PC-3 (cell line): ENCODE measurements around the gene LRRC8A. TPM values are rescaled to one million over a fixed set of nuclear protein-coding genes. Genes with fewer than 3 reads are reported as not detected.

ENCODE experiments used
- ATAC-seq: fragments of 200-7000 bp; cut with Tn5 transposase; 2 replicates; pipeline ENCODE4 v1.9.1; 2020; ENCODE audit warnings: mild to moderate bottlenecking, moderate library complexity
- BruUV-seq: library from RNA; stranded (reverse); fragments of 400-500 nt; replicated peaks from 2 replicates; lab custom pipeline; 2021; lab: Mats Ljungman, UMichigan
- CTCF ChIA-PET: fragments of 300-600 bp; sonication (Branson Sonifier 250); formaldehyde crosslinking; loops from one replicate; lab custom pipeline; 2022; ENCODE audit warnings: antibody characterized with exemption; lab: Charles Lee
- POLR2A ChIA-PET: fragments of 300-600 bp; sonication (Branson Sonifier 250); formaldehyde crosslinking; loops from one replicate; lab custom pipeline; 2022; ENCODE audit warnings: antibody characterized with exemption; ENCODE audit not compliant: unreplicated experiment; lab: Charles Lee
- DNase-seq: peaks from one replicate; pipeline ENCODE4 v3.0.0-alpha.2; 2015
- H2AFZ ChIP-seq: fragments of 300-600 bp; sonication (generic); 2 replicates; pipeline ENCODE4 v1.6.0; 2016; ENCODE audit warnings: antibody characterized with exemption, low read length
- H3F3A ChIP-seq: fragments of 300-600 bp; sonication (generic); one replicate; pipeline ENCODE4 v1.6.0; 2017; ENCODE audit warnings: antibody characterized with exemption, low read length, control low read depth, mild to moderate bottlenecking; ENCODE audit not compliant: unreplicated experiment
- H3K27ac ChIP-seq: fragments of 300-600 bp; sonication (generic); 2 replicates; pipeline ENCODE4 v1.5.1; 2016; ENCODE audit warnings: mild to moderate bottlenecking, low read length
- H3K27me3 ChIP-seq: fragments of 300-600 bp; sonication (generic); 2 replicates; pipeline ENCODE4 v1.6.1; 2016; ENCODE audit warnings: low read length, mixed read lengths
- H3K36me3 ChIP-seq: fragments of 300-600 bp; sonication (generic); 2 replicates; pipeline ENCODE4 v1.6.1; 2016; ENCODE audit warnings: low read depth, mixed run types, low read length, mixed read lengths
- H3K4me1 ChIP-seq: fragments of 300-600 bp; sonication (generic); 2 replicates; pipeline ENCODE4 v1.5.1; 2016; ENCODE audit warnings: low read length; ENCODE audit not compliant: insufficient read depth
- H3K4me2 ChIP-seq: fragments of 300-600 bp; sonication (generic); 2 replicates; pipeline ENCODE4 v1.6.0; 2016; ENCODE audit warnings: low read length
- H3K4me3 ChIP-seq: fragments of 300-600 bp; sonication (generic); 2 replicates; pipeline ENCODE4 v1.5.1; 2016; ENCODE audit warnings: mild to moderate bottlenecking, low read length, mixed read lengths
- H3K79me2 ChIP-seq: fragments of 300-600 bp; sonication (generic); 2 replicates; pipeline ENCODE4 v1.6.1; 2017; ENCODE audit warnings: low read length, mixed read lengths
- H3K9ac ChIP-seq: fragments of 300-600 bp; sonication (generic); 2 replicates; pipeline ENCODE4 v1.6.0; 2016; ENCODE audit warnings: mild to moderate bottlenecking, low read length
- H3K9me2 ChIP-seq: fragments of 300-600 bp; sonication (generic); replicated peaks from 2 replicates; pipeline ENCODE4 v1.6.1; 2016; ENCODE audit warnings: mixed run types, low read length, mixed read lengths
- H3K9me3 ChIP-seq: fragments of 300-600 bp; sonication (generic); 2 replicates; pipeline ENCODE4 v1.6.1; 2016; ENCODE audit warnings: low read length, mixed read lengths
- H4K20me1 ChIP-seq: fragments of 300-600 bp; sonication (generic); 2 replicates; pipeline ENCODE4 v1.6.1; 2016; ENCODE audit warnings: low read length, mixed read lengths
- CTCF ChIP-seq: fragments of 300-600 bp; sonication (generic); conservative IDR thresholded peaks from 2 replicates; pipeline ENCODE4 v1.5.1; 2017; ENCODE audit warnings: antibody characterized with exemption, low read depth, mild to moderate bottlenecking, low read length
- EZH2 ChIP-seq: fragments of 300-600 bp; sonication (generic); IDR thresholded peaks from one replicate; pipeline ENCODE4 v1.6.1; 2017; ENCODE audit warnings: antibody characterized with exemption, mild to moderate bottlenecking, low read length; ENCODE audit not compliant: unreplicated experiment
- EZH2phosphoT487 ChIP-seq: fragments of 300-600 bp; sonication (generic); IDR thresholded peaks from 2 replicates; pipeline ENCODE4 v1.6.1; 2018; ENCODE audit warnings: mild to moderate bottlenecking, antibody characterized with exemption, low read length, borderline replicate concordance
- intact Hi-C: fragments of 100-400 bp; cut with micrococcal nuclease; formaldehyde crosslinking; loops from 2 replicates; pipeline ENCODE4 v1.9.0; 2023
- total RNA-seq: library from RNA; depleted of rRNA; stranded (reverse); fragments of >200 nt; gene quantifications from 2 replicates; pipeline ENCODE4 v1.2.3, GENCODE V29; 2014

The LRRC8A gene
- total RNA-seq, 1 experiment from 2014 or later: 65.5 TPM

GRCh38 chr9:128835246-128836210 lies 46.4 kb upstream of the LRRC8A start:
- BruUV-seq: no TSS peak
- Histone ChIP-seq H3F3A (no peaks in the 10 kb centered on the region), H3K79me2 (no peaks in the 10 kb centered on the region), H3K9me3 (no peaks in the 10 kb centered on the region), H3K36me3 (no peaks in the 10 kb centered on the region), H3K4me1 (no peaks in the 10 kb centered on the region), H2AFZ (no peak overlapping the region), H3K4me3 (no peak overlapping the region), H3K27me3 (no peaks in the 10 kb centered on the region), H3K9ac (no peak overlapping the region), H3K9me2 (no peaks in the 10 kb centered on the region), H3K27ac (no peak overlapping the region), H3K4me2 (no peak overlapping the region), H4K20me1 (no peaks in the 10 kb centered on the region)
- intact Hi-C loops: no loop called here
- DNase-seq: no peak
- ChIA-PET POLR2A (no interaction called here), CTCF (interaction anchor here (0.6 kb wide), 1 partner anchor 9 kb away, joined by 3 read pairs; no protein-coding TSS in a partner anchor)
- ATAC-seq: no peak
- TF ChIP-seq EZH2phosphoT487: no peak
- TF ChIP-seq CTCF: no peak
- TF ChIP-seq EZH2: no peak

GRCh38 chr9:128836509-128837145 lies 45.3 kb upstream of the LRRC8A start:
- Histone ChIP-seq H3K27me3 (no peaks in the 10 kb centered on the region), H3K9me2 (no peaks in the 10 kb centered on the region), H3K9ac (no peak overlapping the region), H3K27ac (no peak overlapping the region), H3K4me3 (no peak overlapping the region), H3K36me3 (no peaks in the 10 kb centered on the region), H3K4me1 (no peaks in the 10 kb centered on the region), H2AFZ (no peak overlapping the region), H3K79me2 (no peaks in the 10 kb centered on the region), H3K4me2 (no peak overlapping the region), H3F3A (no peaks in the 10 kb centered on the region), H4K20me1 (no peaks in the 10 kb centered on the region), H3K9me3 (no peaks in the 10 kb centered on the region)
- intact Hi-C loops: no loop called here
- no peak for TF ChIP-seq EZH2
- no peak for TF ChIP-seq EZH2phosphoT487
- no peak for TF ChIP-seq CTCF
- ATAC-seq (no peak), DNase-seq (no peak)
- CTCF ChIA-PET: no interaction called here
- POLR2A ChIA-PET: no interaction called here
- BruUV-seq: no TSS peak
